Activated CD4-positive, alpha-beta T cell treated with anti-CD3 and anti-CD28 coated beads, Interleukin-2, amount 50 U/mL, for 4 hours (primary cell): ENCODE data around the gene CDH4.

Experiments
- DNase-seq, 2 experiments: peaks; one replicate each; pipeline ENCODE4 v3.0.0-alpha.2; 2020

CDH4 gene

DNA sequence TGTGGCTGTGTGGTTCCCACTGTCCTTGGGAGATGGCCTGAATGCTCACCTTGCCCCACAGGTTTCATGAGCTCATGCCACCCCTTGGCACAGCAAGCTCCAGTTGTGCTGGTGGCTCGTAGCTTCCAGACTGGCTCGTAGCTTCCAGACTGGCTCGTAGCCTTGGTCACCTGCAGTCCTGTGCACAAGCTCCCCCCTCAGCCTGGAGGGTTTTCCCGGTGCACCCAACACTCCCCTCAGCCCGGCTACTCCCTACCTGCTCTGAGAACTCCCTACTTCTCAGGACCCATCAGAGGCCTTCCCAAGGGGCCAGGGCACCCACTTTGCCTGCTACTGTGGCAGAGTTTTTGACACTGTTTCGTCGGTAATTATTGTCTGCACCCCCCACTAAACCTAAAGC lies 528.0 kb downstream of the CDH4 start:
- DNase-seq = no peak

DNA sequence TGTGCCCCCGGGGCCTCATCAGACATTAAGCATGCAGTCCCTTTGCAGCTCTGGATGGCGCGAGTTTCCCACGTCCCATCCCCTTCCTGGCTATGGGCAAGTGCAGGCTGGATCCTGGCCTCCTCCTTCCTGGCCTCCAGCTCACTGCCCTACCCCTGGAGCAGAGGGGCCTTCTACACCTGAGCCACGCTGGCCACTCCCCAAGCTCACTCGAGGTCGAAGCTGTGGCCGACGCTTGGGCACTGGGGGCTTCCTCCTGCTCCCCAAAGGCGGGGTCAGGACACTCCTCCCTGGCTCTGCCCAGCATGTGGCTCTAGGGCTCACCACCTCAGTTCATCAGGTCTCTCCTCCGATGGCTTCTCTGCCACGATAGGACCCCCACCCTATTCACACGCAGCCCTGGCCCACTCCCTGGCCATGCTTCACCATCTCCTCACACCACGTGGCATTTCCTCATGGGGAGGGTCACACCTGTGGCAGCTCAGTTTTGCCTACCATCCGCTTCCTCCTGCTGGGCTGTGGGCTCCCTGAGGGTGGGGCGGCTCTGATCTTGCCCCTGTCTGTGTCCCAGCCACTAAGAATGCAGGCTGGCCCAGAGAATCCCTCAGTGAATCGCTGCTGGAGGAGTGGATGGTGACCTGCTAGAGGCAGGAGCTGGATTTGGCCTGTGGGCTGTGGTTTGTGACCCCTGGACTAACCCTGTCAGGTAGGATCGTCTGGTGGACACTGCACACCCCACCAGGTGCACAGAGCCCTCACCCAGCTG lies 532.9 kb downstream of the CDH4 start:
- DNase-seq = no peak

DNA sequence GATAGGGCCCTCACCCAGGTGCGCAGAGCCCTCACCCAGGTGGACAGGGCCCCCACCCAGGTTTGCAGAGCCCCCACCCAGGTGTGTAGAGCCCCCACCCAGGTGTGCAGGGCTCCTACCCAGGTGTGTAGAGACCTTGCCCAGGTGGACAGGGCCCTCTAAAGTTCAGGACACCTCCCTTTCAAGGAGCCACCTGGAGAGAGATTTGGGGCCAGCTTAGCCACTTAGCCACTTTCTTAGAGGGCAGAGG lies 533.4 kb downstream of the CDH4 start:
- no peak for DNase-seq

DNA sequence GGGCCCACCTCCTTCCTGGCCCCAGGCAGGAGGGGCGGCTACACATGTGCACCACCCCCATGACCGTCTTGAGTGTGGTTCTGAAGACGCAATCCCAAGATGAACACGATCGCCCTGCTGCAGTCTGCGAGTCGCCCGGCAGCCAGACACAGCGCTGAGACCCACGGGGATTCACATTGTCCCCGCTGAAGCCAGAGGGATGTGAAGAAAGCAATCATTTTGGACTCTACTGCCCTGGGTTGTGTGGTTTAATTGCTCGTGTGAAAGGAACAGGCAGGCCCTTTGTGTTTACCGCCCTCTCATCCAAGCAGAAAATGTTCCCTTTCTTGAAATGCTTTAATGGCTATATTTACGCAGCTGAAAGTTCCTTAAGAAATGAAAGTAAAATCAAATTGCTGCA lies 534.2 kb downstream of the CDH4 start:
- DNase-seq = no peak

DNA sequence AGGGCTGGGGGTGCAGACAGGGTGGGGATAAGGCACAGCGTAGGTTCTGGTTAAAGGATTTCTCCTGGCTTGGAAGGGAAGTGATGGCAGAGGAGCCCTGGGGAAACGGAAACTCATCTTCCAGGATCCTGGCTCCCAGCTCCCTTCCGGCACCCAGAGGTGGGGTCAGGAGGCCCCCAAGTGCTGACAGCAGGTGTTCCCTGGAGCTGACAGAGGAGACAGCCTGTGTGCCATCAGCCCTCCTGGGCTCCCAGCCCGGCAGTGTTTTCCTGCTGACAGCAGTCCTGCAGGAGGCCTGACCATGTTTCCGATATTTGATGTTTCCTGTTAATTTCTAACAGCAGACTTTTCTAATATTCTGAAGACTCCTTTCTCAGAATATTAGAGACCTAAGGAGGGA lies 536.3 kb downstream of the CDH4 start:
- no peak for DNase-seq

DNA sequence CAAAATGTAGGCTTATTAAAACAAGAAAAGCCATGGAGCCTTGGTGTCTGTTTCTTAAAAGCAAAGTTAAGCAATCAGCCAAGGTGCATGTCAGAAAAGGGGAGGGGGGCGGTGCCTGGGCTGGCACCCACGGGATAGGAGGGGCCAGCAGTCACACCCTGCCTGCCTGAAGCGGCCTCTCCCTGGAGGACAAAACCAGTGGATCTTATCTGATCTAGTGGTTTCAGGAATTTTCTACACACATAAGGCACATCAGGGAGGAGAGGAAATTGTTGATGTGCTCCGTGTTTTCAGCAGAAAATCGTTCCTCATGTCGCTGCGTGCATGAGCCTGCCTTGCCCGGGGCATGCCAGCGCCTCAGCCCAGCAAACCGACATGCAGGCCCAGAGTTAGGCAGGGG lies 537.3 kb downstream of the CDH4 start:
- DNase-seq = no peak

DNA sequence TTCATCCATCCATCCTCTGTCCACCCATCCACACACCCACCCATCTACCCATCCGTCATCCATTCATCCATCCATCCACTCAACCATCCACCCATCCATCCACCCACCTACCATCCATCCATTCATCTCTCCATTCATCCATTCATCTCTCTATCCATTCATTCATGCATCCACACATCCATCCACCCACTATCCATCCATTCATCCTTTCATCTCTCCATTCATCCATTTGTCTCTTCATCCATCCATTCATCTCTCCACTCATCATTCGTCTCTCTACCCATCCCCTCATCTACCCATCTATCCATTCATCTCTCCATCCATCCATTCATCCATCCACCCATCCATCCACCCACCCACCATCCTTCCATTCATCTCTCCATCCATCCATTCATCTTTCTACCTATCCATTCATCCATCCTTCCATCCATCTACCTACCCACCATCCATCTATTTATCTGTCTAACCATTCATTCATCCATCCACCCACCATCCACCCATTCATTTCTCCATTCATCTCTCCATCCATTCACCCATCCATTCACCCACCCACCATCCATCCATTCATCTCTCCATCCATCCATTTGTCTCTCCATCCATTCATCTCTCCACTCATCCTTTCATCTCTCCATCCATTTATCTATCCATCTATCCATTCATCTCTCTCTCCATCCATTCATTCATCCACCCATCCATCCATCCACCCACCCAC lies 538.2 kb downstream of the CDH4 start:
- DNase-seq = no peak

DNA sequence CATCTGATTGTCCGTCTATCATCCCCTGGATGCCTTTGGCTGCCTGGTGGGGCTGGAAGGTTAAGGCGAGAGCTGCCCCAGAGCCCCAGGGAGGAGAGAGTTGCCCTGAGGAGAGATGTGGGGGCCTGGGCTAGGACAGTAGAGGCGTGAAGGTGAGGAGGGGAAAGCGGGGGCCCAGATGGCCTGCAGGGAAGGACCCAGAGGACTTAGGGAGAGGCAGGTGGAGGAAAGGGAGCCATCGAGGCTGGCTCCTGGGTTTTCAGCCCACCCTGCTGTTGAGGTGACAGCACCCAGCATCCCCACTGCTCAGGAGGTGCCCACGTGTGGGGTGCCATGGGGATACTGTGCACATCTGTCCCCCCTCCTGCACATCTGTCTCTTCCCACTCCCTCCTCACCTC lies 539.9 kb downstream of the CDH4 start:
- no peak for DNase-seq

DNA sequence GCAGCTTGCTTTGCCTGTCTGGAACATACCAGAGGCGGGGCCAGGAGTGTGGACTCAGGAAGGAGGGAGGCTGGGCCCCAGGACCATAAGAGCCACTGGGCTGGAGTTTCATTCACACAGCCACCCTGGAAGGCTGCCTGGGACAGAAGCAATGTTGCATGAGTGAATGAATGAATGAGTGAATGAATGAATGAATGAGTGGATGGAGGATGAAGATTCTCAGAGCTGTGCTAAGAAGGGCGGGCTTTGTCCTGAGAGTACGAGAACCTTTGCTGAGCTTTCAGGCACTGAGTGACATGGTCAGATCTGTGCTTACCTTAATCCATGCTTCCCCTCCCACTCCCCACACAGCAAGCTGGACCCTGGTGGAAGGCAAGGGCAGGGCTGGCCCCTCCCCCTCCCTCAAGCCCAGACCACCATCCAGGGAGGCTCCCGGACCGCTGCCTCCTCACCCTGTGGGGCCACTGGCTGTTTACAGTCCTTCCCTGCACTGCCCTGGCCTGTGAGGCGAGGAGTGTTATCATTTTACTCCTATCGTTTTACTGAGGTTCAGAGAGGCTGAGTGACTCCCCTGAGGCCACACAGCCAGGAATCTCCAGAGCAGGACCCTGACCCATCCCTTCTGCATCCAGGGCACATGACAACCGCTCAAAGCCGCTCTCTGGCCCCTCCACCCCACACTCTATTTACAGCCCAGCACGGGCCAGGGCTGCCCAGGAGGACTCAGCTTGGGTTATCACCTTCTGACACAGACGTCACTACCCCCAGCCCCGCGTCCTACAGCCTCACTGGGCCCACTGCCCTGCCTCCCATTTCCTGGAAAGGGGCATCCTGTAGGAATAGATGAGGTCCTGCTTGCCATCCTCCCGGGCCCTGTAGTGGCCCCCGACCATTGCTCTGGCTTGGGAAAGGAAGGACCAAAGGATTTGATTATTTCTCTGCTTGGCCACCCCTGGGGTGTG lies 543.9 kb downstream of the CDH4 start:
- DNase-seq = no peak

DNA sequence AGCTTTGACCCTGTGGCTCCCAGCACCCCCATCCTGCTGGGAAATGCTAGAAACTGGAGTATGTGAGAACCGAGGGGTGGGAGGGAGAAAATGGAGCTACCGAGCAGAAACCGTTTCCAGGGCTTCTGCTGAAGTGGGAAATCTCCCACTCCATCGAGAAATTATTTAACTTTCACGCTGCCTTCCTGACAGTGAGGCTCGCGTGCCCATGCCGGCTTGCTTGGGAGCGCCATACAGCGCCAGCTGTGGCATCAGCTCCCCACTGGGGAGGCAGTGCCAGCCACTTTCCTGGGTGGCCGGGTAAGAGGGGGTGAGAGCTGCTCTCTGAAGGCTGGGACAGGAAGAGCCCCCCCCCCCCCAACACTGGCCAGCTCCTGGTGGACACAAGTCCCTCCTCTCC lies 544.7 kb downstream of the CDH4 start:
- no peak for DNase-seq

DNA sequence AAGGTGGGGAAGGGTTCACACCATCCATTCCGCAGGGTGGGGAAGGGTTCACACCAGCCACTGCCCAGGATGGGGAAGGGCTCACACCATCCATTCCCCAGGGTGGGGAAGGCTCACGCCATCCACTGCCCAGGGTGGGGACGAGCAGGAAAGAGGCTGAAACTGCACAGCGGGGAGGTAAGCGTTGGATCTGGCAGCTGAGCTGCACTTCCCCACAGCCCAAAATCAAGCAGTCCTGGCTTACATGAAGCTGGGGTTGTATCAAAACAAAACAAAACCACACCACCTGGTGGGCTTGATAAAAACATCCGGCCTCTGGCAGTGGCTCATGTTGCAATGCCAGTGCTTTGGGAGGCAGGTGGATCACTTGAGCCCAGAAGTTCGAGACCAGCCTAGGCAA lies 545.1 kb downstream of the CDH4 start:
- no peak for DNase-seq

DNA sequence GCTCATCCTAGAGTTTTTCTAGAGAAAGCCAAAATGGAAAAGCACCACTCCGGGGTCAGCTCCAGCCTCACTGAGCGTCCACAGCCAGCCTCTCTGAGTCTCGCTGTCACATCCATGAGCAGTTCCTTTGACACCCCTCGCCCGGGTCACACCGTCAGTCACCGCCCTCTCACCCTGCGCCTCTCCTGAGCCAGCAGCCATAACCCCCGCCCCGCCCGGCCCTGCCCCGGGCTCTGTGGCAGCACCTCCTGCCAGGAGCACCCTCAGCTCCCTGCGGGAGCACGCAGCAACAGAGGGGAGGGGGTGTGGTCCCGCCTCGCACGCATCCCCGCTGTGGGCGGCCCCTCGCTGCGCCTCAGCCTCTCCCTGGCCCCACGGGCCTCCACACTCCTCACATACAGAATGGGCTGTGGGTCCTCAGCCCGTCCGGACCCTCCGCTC lies 545.9 kb downstream of the CDH4 start:
- DNase-seq = no peak

DNA sequence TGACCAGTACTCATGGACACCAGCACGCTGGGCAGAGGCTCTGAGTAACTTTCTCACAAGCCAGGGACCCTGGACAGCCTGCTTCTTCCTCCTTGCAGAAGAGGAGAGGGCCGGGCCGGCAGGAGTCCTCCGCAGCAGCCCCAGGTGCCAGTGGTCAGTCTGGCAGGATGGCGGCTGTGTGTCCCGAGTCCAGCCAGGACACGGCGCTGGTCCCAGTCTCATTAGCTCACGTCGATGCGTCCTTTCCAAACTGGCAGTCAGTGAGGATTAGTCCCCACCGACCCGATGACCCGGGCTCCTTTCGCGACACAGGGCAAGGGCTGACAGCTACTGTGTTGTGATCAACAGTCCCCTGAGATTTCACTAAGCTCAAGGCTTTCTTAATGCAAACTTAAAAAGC lies 546.6 kb downstream of the CDH4 start:
- DNase-seq = no peak

DNA sequence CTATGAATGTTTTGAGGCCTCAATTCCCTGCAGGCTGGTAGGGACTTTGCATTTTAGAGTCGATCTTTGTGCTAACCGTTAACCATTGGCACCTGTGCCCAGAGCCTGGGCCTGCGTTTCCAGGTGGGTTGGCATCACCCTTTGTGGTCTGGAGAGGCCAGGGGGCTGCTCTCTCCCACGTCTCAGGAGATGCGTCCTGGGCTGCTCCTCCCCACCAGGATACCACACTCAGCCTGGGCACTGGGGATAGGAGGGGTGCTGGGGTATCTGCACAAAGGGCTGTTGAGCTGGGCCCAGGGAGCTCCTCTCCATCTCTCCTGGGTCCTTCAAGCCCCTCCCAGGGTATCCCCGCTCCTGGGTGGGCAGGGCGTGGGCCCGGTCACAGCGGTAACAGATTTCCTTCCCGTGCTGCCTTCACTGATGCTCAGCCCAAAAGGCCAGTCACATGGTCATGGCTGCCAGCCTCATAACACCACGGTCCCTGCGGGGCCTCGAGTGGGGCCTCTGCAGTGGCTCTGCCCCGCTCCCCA lies 547.4 kb downstream of the CDH4 start:
- no peak for DNase-seq

DNA sequence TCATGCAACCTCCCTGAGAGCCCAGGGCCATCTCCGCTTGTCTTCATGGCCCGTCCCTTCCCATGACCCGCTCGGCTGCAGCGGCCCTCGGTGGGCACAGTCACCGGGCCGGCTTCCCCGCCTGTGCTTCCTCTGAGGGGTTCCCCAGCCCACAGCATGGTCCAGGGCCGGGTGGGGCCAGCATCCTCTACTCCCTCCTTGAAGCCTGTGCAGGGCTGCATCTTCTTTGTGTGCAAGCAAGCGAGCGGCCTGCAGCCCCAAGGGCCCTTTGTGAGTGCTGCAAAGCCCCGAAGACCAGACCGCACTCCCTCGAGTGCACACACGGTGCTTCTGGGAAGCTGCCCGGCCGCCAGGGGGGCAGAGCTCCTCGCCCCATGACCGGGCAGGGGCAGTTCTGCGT lies 547.9 kb downstream of the CDH4 start:
- no peak for DNase-seq

DNA sequence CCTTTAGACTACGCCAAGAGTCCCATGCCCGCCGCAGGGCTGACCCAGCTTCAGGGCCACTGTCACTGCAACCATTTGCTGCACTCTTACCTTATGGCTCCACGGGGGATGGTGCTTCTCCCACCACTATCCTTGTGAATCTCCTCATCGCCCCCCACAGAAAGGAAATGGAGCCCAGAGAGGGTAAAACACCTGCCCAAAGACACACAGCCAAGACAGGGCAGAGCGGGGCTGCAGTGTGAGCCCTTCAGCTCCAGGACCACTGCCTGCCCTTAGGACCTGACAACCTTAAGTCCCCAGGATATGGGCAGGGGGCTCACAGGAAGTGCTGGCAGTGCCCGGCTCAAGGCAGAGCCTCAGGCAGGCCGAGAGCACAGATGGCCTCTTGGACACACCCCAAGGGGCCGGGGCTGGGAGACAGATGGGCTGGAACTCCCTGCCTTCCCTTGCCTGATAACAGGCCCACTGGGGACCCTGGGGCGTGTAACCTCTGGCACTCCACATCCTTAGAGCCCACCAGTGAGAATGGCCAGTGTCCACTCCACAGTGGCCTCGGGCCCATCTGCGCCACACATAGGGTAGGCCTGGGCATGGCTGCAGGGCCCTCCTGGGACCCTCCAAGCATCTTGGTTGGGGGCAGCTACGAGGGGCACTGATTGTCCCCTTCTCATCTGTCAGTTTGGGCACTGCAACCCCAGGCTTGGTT lies 548.5 kb downstream of the CDH4 start:
- DNase-seq = no peak

DNA sequence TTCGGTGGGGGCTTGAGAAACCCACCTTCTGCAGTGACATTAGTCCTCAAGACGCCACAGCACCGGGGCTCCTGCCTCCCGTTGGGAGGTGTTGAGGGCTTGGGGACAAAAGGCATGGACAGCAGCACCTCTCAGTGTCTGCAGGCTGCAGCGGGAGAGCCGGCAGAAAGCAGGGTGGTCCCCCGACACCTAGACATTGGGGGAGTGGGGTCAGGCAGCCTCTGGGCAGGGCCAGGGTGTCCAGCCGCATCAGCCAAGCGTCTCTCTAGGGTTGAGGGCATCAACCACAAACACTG lies 549.0 kb downstream of the CDH4 start:
- DNase-seq = no peak

DNA sequence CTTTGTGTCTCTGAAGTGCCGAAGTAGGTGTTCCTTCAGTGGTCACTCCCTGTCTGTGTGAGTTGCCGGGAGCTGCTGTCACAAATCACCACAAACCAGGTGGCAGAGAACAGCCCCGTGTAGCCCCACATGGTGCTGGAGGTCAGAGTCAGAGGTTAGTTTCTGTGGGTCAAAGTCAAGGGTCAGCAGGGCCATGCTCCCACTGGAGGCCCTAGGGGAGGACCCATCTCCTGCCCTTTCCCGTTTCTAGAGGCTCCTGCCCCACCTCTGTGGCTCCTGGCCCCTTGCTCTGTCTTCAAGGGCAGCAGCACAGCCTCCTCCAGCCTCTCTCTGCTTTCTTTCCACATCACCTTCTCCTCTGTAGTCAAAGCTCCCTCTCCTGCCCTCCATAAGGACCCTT lies 549.4 kb downstream of the CDH4 start:
- DNase-seq = no peak

DNA sequence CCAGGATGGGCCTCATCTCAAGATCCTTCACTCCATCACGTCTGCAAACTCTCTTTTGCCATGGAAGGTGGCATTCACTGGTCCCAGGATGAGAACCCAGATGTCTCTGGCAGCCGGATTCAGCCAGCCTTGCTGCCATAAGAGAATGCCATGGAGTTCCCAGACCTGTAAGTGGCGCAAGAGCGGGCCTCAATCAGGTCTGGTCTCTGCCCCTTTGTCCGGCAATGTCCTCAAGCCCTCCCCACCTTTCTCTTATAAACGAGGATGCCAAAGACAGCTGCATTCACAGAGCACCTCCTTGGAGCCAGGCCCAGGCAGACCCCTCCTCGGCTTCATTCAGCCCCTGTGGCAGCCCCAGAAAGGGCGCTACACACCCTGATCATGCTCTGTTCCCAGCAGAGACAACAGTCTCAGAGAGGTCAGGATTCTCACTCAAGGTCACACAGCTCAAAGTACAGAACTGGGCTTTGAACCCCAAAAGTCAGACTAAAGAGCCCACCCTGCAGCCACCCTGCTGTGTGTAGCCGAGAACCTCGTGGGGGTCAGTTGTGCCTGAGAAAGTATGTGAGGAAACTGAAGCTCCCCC lies 549.9 kb downstream of the CDH4 start:
- DNase-seq = no peak

DNA sequence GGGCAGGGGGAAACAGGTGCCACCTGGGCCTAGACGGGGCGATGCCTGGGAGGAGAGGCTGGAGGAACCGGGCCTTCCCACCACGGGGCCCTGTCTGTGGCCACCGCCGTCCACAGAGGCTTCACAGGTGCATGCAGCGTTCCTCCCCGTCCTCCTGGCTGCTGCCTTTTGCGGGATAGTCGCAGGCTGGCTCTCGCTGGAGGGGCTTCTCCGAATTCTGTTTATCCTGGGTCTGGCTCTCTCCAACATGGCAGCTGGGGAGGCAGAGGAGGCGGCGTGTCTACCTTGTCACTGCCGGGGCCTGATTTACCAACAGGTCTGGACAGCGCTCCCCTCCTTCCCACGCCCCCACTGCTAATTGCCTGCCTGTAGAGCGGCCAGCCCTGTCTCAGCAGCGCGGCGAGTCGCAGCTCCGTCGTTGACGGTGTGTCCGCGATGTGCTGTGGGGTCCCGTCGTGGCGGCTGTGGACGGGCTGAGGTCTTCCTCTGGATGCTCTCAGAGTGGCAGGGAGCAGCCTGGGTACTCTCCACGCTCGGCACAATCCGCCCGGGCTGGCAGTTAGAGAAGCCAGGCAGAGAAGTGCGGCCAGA lies 550.8 kb downstream of the CDH4 start:
- no peak for DNase-seq

DNA sequence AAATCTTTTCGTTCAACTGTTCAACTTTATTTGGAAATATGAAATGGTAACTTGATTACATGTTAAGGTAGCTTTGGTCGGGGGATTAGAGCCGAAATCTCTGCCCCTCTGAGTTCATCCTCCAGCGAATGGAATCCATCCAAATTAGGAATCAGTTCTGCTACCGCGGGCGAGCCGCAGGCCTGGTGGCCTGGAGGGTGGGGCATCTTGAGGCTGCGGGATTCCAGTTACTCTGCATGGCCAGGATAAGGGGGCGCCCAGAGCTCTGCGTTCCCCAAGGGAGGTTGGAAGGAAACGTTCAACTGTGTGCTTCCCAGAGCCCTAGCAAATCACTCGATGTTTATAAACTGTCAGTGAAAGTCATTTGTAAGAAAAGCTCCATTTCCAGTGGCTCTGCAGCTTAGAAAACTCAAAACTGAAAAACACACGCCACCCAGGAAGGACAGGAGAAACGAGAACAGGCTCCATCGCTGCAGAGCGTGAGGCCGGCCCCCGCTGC lies 551.4 kb downstream of the CDH4 start:
- no peak for DNase-seq
